Breast epithelium (tissue), 4 donors: ENCODE measurements around the gene KCNQ1OT1. TPM values are rescaled to one million over a fixed set of nuclear protein-coding genes. Genes with fewer than 3 reads are reported as not detected.

Source experiments
- DNase-seq, 2 donors: peaks; one replicate each; pipeline ENCODE4 v3.0.0-alpha.2; 2019; ENCODE audit warnings: low spot score in 2 of 2
- H3K27ac ChIP-seq, 2 donors: fragments of 200-600 bp; sonication (generic) in 1 of 2; one replicate each; pipeline ENCODE4 v1.5.1; 2016 to 2019; ENCODE audit warnings: mild to moderate bottlenecking in 1 of 2
- H3K27me3 ChIP-seq, 2 donors: fragments of 200-600 bp; sonication (generic) in 1 of 2; one replicate each; pipeline versions ENCODE4 v1.5.1 to v1.6.0; 2017 to 2019; ENCODE audit warnings: control low read depth in 1 of 2, mild to moderate bottlenecking in 1 of 2
- H3K36me3 ChIP-seq: fragments of 200-600 bp; one replicate; pipeline ENCODE4 v1.5.1; 2019
- H3K4me1 ChIP-seq, 2 donors: fragments of 200-600 bp; sonication (generic); one replicate each; pipeline ENCODE4 v1.5.1; 2016 to 2019; ENCODE audit warnings: control low read depth in 1 of 2
- H3K4me3 ChIP-seq, 3 donors: fragments of 200-600 bp; sonication (generic); 1 replicate in 2 of 3; 2 replicates in 1 of 3; pipeline ENCODE4 v1.5.1; 2016 to 2019; ENCODE audit warnings: mild to moderate bottlenecking in 3 of 3, moderate library complexity in 2 of 3
- H3K9me3 ChIP-seq, 2 donors: fragments of 200-600 bp; sonication (generic) in 1 of 2; one replicate each; pipeline ENCODE4 v1.5.1; 2016 to 2019; ENCODE audit warnings: control low read depth in 1 of 2
- CTCF ChIP-seq, 3 donors: fragments of 450-650 bp; IDR thresholded peaks; one replicate each; pipeline ENCODE4 v1.5.1; 2016 to 2017; ENCODE audit warnings: antibody characterized with exemption in 3 of 3, mild to moderate bottlenecking in 3 of 3, moderate library complexity in 3 of 3
- POLR2A ChIP-seq: fragments of 450-650 bp; IDR thresholded peaks from one replicate; pipeline ENCODE4 v1.6.1; 2016; ENCODE audit warnings: antibody characterized with exemption, mild to moderate bottlenecking, moderate library complexity
- POLR2AphosphoS5 ChIP-seq, 3 donors: sonication (generic); formaldehyde crosslinking; IDR thresholded peaks; one replicate each; pipeline ENCODE4 v1.6.1; 2017; ENCODE audit warnings: antibody characterized with exemption in 3 of 3
- intact Hi-C: fragments of 100-400 bp; cut with DNase I; formaldehyde crosslinking; loops from one replicate; pipeline ENCODE4 v1.15.1; 2023; ENCODE audit warnings: low total_unique reads
- total RNA-seq, 3 donors: library from RNA; depleted of rRNA; stranded (reverse); fragments of >200 nt; gene quantifications; one replicate each; pipeline ENCODE4 v1.1.0, GENCODE V29; 2016

KCNQ1OT1 gene
- total RNA-seq, 3 donors from 2014 or later, result 2.1 to 5.3 (median 3.6) TPM

- TF ChIP-seq CTCF (IDR thresholded peaks at IDR 0.05) (no peak), POLR2AphosphoS5 (IDR thresholded peaks at IDR 0.05) (no peak), POLR2A (no peak)
- no peak overlapping the region for H3K4me3 ChIP-seq
- H3K36me3 ChIP-seq, result no peaks in the 10 kb centered on the region
- intact Hi-C loops, result no loop called here
- DNase-seq, result no peak
- no peak overlapping the region for H3K27ac ChIP-seq
- no peaks in the 10 kb centered on the region for H3K4me1 ChIP-seq
- H3K27me3 ChIP-seq, result no peaks in the 10 kb centered on the region
- no peaks in the 10 kb centered on the region for H3K9me3 ChIP-seq
These were observed 36.9 kb upstream of the KCNQ1OT1 start for GRCh38 chr11:2736577-2737225.

- Histone ChIP-seq H3K4me1 (no peaks in the 10 kb centered on the region), H3K4me3 (no peak overlapping the region), H3K27me3 (no peaks in the 10 kb centered on the region), H3K36me3 (no peaks in the 10 kb centered on the region), H3K27ac (no peak overlapping the region), H3K9me3 (no peaks in the 10 kb centered on the region)
- DNase-seq, result no peak
- intact Hi-C loops, result no loop called here
- TF ChIP-seq CTCF (IDR thresholded peaks at IDR 0.05) (no peak), POLR2A (no peak)
These were observed 35.3 kb upstream of the KCNQ1OT1 start for GRCh38 chr11:2735053-2735589.

GRCh38 chr11:2734181-2735052 is 34.6 kb upstream of the KCNQ1OT1 start:
- Histone ChIP-seq H3K27me3 (no peaks in the 10 kb centered on the region), H3K27ac (no peak overlapping the region), H3K36me3 (no peaks in the 10 kb centered on the region), H3K4me3 (no peak overlapping the region), H3K9me3 (no peaks in the 10 kb centered on the region), H3K4me1 (no peaks in the 10 kb centered on the region)
- DNase-seq, result no peak
- intact Hi-C loops, result no loop called here
- TF ChIP-seq POLR2AphosphoS5 (IDR thresholded peaks at IDR 0.05) (no peak), POLR2A (no peak), CTCF (IDR thresholded peaks at IDR 0.05) (no peak)

- H3K4me3 ChIP-seq, result no peak overlapping the region
- H3K27me3 ChIP-seq, result no peaks in the 10 kb centered on the region
- TF ChIP-seq POLR2A (no peak), CTCF (IDR thresholded peaks at IDR 0.05) (no peak), POLR2AphosphoS5 (IDR thresholded peaks at IDR 0.05) (no peak)
- no peak for DNase-seq
- no peaks in the 10 kb centered on the region for H3K9me3 ChIP-seq
- no peaks in the 10 kb centered on the region for H3K4me1 ChIP-seq
- H3K36me3 ChIP-seq, result no peaks in the 10 kb centered on the region
- H3K27ac ChIP-seq, result no peak overlapping the region
- intact Hi-C loops, result no loop called here
These were observed 33.3 kb upstream of the KCNQ1OT1 start for GRCh38 chr11:2732940-2733628.
